ENCODE measurements around the gene RPA3. TPM values are rescaled to one million over a fixed set of nuclear protein-coding genes. Genes with fewer than 3 reads are reported as not detected.

Gene RPA3
- total and polyA plus RNA-seq, 9 of the 15 experiments (the other 6 are each of a cell fraction or from before 2014, with no cell fraction given), result 68.5 to 265 (median 125) TPM

DNA sequence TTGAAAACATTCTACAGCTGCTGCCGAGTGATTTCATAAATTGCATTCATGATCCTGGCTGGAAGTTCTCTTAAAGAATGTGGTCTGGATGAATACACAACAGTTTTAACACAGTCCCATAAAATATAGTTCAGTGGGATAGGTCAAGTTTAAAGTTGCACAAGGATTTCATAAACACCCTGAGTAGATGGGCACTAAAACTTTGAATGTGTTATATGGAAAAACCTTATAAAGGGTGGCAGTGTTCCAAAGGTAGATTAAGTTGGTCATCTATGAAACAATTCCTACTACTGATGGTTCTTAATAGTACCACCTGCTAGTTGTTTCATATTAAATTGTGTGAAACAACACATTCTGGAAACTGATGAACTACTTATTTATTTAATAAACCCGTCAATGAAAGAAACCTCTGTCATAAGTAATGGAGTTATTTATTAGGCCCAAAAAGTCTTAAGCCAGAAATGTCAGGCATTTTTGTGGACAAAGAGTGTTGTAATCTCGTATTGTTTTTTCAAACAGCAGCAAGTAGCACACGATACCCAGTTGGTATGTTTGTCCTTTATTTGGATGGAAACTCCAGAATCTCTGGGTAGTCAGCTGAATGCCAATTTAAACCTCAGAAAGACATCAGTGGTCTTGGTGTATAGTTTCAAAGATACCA, 14.3 kb upstream of the RPA3 start:
- BruUV-seq (replicated peaks), result no TSS peak
- H2AFZ ChIP-seq (ENCODE audit: low read depth, low read length), result no peak overlapping the region
- no peak overlapping the region for H3K27ac ChIP-seq (ENCODE audit: extremely low read depth, low read depth, low read length)
- in situ Hi-C loops (cut with MboI), result no loop called here
- no peaks in the 10 kb centered on the region for H3K9me1 ChIP-seq (ENCODE audit: control insufficient read depth, insufficient read depth, low read length)
- H3K36me3 ChIP-seq (ENCODE audit: control insufficient read depth, insufficient read depth, low read length), result no peaks in the 10 kb centered on the region
- DNase-seq (ENCODE audit: extremely low read depth in 1 of 4, low spot score in 3 of 4) (no peak), FAIRE-seq (no peak), ATAC-seq (no peak)
- H3K4me1 ChIP-seq (replicated peaks in 1 of 2; ENCODE audit: control insufficient read depth in 2 of 2, insufficient read depth in 2 of 2, low read length in 2 of 2), result no peaks in the 10 kb centered on the region
- CTCF ChIA-PET (ENCODE audit: low intra/inter-chr PET ratio), result no interaction called here
- H3K4me2 ChIP-seq (ENCODE audit: insufficient read depth, low read length), result no peak overlapping the region
- no peaks in the 10 kb centered on the region for H3K27me3 ChIP-seq (ENCODE audit: control insufficient read depth in 2 of 2, insufficient read depth in 2 of 2, low read length in 2 of 2)
- 40% methylated on average over 4 of the region's 4 CpGs for WGBS (ENCODE audit: insufficient coverage, low coverage, missing lambda C conversion rate)
- intact Hi-C loops (cut with micrococcal nuclease), result no loop called here
- no peaks in the 10 kb centered on the region for H3K79me2 ChIP-seq (ENCODE audit: control insufficient read depth, insufficient read depth, low read length)
- H3K9me3 ChIP-seq (replicated peaks; ENCODE audit: control insufficient read depth, insufficient read depth, low read depth, low read length), result no peaks in the 10 kb centered on the region
- no peak overlapping the region for H3K4me3 ChIP-seq
- H3K9ac ChIP-seq (ENCODE audit: insufficient read depth in 1 of 2, low read depth in 2 of 2, low read length in 2 of 2), result no peak overlapping the region
- TF ChIP-seq STAT5A (IDR thresholded peaks at IDR 0.05; ENCODE audit: borderline replicate concordance, low read length), result no peak
- TF ChIP-seq FOXA3 (CRISPR knock-in tag; conservative IDR thresholded peaks at IDR 0.05 in 1 of 2, IDR thresholded peaks at IDR 0.05 in 1 of 2), result no peak
- TF ChIP-seq ZNF175 (CRISPR knock-in tag; IDR thresholded peaks at IDR 0.05; ENCODE audit: low read depth), result no peak
- no peak for TF ChIP-seq BDP1 (IDR thresholded peaks at IDR 0.05; ENCODE audit: insufficient read depth, insufficient read length)
- no peak for TF ChIP-seq ZNF197 (CRISPR knock-in tag; IDR thresholded peaks at IDR 0.05; ENCODE audit: low read depth)
- TF ChIP-seq SIX5 (IDR thresholded peaks at IDR 0.05; ENCODE audit: borderline replicate concordance in 1 of 2, insufficient read depth in 1 of 2, low read depth in 1 of 2, low read length in 2 of 2), result no peak
- TF ChIP-seq, protein P1, sequence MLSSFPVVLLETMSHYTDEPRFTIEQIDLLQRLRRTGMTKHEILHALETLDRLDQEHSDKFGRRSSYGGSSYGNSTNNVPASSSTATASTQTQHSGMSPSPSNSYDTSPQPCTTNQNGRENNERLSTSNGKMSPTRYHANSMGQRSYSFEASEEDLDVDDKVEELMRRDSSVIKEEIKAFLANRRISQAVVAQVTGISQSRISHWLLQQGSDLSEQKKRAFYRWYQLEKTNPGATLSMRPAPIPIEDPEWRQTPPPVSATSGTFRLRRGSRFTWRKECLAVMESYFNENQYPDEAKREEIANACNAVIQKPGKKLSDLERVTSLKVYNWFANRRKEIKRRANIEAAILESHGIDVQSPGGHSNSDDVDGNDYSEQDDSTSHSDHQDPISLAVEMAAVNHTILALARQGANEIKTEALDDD (IDR thresholded peaks at IDR 0.05), result no peak
- TF ChIP-seq, protein P2, sequence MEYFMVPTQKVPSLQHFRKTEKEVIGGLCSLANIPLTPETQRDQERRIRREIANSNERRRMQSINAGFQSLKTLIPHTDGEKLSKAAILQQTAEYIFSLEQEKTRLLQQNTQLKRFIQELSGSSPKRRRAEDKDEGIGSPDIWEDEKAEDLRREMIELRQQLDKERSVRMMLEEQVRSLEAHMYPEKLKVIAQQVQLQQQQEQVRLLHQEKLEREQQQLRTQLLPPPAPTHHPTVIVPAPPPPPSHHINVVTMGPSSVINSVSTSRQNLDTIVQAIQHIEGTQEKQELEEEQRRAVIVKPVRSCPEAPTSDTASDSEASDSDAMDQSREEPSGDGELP (CRISPR knock-in tag; IDR thresholded peaks at IDR 0.05; ENCODE audit: borderline replicate concordance), result no peak
- TF ChIP-seq, protein P3, sequence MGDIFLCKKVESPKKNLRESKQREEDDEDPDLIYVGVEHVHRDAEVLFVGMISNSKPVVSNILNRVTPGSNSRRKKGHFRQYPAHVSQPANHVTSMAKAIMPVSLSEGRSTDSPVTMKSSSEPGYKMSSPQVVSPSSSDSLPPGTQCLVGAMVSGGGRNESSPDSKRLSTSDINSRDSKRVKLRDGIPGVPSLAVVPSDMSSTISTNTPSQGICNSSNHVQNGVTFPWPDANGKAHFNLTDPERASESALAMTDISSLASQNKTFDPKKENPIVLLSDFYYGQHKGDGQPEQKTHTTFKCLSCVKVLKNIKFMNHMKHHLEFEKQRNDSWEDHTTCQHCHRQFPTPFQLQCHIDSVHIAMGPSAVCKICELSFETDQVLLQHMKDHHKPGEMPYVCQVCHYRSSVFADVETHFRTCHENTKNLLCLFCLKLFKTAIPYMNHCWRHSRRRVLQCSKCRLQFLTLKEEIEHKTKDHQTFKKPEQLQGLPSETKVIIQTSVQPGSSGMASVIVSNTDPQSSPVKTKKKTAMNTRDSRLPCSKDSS (IDR thresholded peaks at IDR 0.05; ENCODE audit: low read depth, partially characterized antibody), result no peak
- TF ChIP-seq ARHGAP35 (IDR thresholded peaks at IDR 0.05; ENCODE audit: partially characterized antibody), result no peak
- no peak for TF ChIP-seq ZNF668 (CRISPR knock-in tag; IDR thresholded peaks at IDR 0.05)
- TF ChIP-seq, protein P4, sequence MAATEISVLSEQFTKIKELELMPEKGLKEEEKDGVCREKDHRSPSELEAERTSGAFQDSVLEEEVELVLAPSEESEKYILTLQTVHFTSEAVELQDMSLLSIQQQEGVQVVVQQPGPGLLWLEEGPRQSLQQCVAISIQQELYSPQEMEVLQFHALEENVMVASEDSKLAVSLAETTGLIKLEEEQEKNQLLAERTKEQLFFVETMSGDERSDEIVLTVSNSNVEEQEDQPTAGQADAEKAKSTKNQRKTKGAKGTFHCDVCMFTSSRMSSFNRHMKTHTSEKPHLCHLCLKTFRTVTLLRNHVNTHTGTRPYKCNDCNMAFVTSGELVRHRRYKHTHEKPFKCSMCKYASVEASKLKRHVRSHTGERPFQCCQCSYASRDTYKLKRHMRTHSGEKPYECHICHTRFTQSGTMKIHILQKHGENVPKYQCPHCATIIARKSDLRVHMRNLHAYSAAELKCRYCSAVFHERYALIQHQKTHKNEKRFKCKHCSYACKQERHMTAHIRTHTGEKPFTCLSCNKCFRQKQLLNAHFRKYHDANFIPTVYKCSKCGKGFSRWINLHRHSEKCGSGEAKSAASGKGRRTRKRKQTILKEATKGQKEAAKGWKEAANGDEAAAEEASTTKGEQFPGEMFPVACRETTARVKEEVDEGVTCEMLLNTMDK (IDR thresholded peaks at IDR 0.05; ENCODE audit: borderline replicate concordance, insufficient read depth, low read depth, low read length, poor library complexity, severe bottlenecking), result no peak
- TF ChIP-seq YBX1 (IDR thresholded peaks at IDR 0.05), result no peak
- no peak for TF ChIP-seq PYGO2 (tag; IDR thresholded peaks at IDR 0.05)
- TF ChIP-seq PHTF2 (CRISPR knock-in tag; IDR thresholded peaks at IDR 0.05), result no peak
- no peaks in the 10 kb centered on the region for H4K20me1 ChIP-seq (replicated peaks; ENCODE audit: control insufficient read depth, insufficient read depth, low read length)
- POLR2A ChIA-PET, result no interaction called here
